ENCODE data around the gene PROZ. TPM values are rescaled to one million over a fixed set of nuclear protein-coding genes. Genes with fewer than 3 reads are reported as not detected.

The PROZ gene
- total and polyA plus RNA-seq, 2 of the 13 experiments (the other 11 are each of a cell fraction or from before 2014, with no cell fraction given): 5.6 to 22.5 TPM

DNA sequence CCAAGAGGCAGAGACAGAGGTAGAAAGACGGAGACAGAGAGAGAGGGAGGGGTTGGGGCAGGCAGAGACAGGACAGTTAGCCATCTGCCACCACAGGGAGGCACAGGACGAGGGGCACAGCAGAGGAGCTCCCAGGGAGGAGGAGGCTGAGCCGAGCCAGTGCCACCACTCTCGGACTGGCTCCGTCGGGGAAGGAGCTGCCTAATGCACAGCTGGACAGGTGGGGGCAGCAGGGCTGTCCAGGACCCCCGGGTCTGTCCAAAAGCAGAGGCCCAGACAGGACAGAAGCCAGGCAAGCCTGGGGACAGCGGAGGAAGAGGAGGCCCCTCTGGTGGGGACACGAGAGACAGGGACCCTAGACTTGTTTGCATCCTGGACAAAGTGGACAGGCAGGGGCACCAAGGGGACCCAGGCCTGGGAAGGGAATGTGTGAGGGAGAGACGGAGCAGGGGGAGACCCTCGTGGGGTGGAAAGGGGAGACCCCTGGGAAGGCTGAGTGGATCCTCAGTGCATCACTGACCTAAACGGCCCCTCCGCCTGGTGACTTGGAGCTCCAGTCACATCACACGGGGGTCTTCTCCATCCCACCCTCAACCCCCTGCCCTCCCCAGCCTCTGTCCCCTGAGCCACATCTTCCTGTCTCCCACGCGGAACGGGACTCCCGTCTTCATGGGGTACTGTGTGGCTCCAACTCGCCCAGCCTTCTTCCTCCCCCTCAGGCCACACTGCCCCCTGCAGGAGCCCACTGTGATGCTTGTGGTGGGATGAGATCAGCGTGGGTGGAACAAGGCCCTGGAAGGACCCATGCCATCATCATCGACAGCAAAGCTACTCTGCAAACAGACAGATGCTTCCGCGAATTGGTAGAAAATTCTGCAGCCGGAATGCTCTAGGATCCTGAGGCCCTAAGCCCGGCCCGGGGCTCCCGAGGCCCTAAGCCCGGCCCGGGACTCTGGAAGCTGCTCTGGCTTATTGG is 34.9 kb upstream of the PROZ start:
- peak overlapping the region; percentile 70 to 92 (median 76) for H3K4me3 ChIP-seq (replicated peaks in 1 of 3; ENCODE audit: insufficient read depth in 1 of 3, low read depth in 2 of 3, low read length in 3 of 3)
- peak overlapping the region; percentile 83 for H3K27ac ChIP-seq (ENCODE audit: extremely low read length, insufficient read depth, low read length)
- no peaks in the 10 kb centered on the region; a peak in 1 of 5 replicates for H3K27me3 ChIP-seq (ENCODE audit: control insufficient read depth in 1 of 2, insufficient read depth in 2 of 2, low read length in 2 of 2)
- 10% methylated on average over 15 of the region's 29 CpGs for WGBS (ENCODE audit: low lambda C conversion rate)
- H3K79me2 ChIP-seq (ENCODE audit: insufficient read depth, low read length): peaks cover 28% of the 10 kb centered on the region
- ATAC-seq (peak; percentile 52), FAIRE-seq (no peak), DNase-seq (ENCODE audit: low spot score) (peak; percentile 52)
- H3K9me3 ChIP-seq (ENCODE audit: low read length): no peaks in the 10 kb centered on the region
- ChIA-PET CTCF (ENCODE audit: low intra/inter-chr PET ratio, low total read pairs) (interaction anchor here (2.5 kb wide), 1 partner anchor 89 kb away, joined by 15 read pairs; no protein-coding TSS in a partner anchor), POLR2A (interaction anchor here (0.6 to 3.6 kb wide), 22 partner anchors 9 to 181 kb away, joined by 3 to 71 read pairs (median 4); partner anchors contain the start of genes CUL4A, F7 and PCID2)
- peak overlapping the region; percentile 86 for H3K4me2 ChIP-seq (ENCODE audit: low read depth, low read length)
- peaks cover 4% of the 10 kb centered on the region; the same call in 1 of the 2 replicates for H4K20me1 ChIP-seq (ENCODE audit: insufficient read depth, low read length)
- peaks cover 43% of the 10 kb centered on the region for H3K4me1 ChIP-seq (ENCODE audit: insufficient read depth, low read length)
- in situ Hi-C loops (cut with HindIII; ENCODE audit: extremely low pct_ligation_motif_present, low pct_unique_long_range_greater_than_20kb) (loop anchor here (5.0 kb wide), 1 partner anchor 86 kb away; no protein-coding TSS in a partner anchor), intact Hi-C loops (cut with micrococcal nuclease; ENCODE audit: unreplicated experiment) (loop anchor here (1.0 to 5.0 kb wide), 6 partner anchors 19 to 181 kb away; partner anchors contain the start of genes CUL4A, F7 and PCID2)
- H2AFZ ChIP-seq (ENCODE audit: low read length): no peak overlapping the region
- BruUV-seq (replicated peaks): no TSS peak
- H3K9ac ChIP-seq (ENCODE audit: insufficient read depth, low read depth, low read length): peak overlapping the region; percentile 79
- peaks cover 0 to 1% of the 10 kb centered on the region in 2 experiments; a peak in 2 of 5 replicates for H3K36me3 ChIP-seq (replicated peaks in 1 of 2; ENCODE audit: control insufficient read depth in 1 of 2, insufficient read depth in 2 of 2, low read length in 2 of 2)
- TF ChIP-seq ZNF782 (CRISPR knock-in tag; IDR thresholded peaks at IDR 0.05; ENCODE audit: borderline replicate concordance) (0 out of 2 replicates have a peak, but pooled peaks have one; percentile 10), KDM2A (CRISPR knock-in tag; IDR thresholded peaks at IDR 0.05; ENCODE audit: borderline replicate concordance, low read depth) (0 out of 2 replicates have a peak, but pooled peaks have one; percentile 41), ZFX (CRISPR knock-in tag; IDR thresholded peaks at IDR 0.05; ENCODE audit: low read depth) (peak; percentile 57), ZNF546 (CRISPR knock-in tag; conservative IDR thresholded peaks at IDR 0.05) (0 out of 2 replicates have a peak, but pooled peaks have one; percentile 49), RBFOX2 (IDR thresholded peaks at IDR 0.05; ENCODE audit: low read depth, low read length) (peak; percentile 10; the same call in 1 of the 2 replicates), STAG1 (CRISPR knock-in tag; IDR thresholded peaks at IDR 0.05) (peak; percentile 72), ZFAT (CRISPR knock-in tag; conservative IDR thresholded peaks at IDR 0.05) (no peak), SMAD3 (CRISPR knock-in tag; IDR thresholded peaks at IDR 0.05) (no peak), ZBTB7A (CRISPR knock-in tag; IDR thresholded peaks at IDR 0.05) (peak; percentile 44; the same call in 1 of the 2 replicates), RFXAP (CRISPR knock-in tag; IDR thresholded peaks at IDR 0.05; ENCODE audit: borderline replicate concordance) (no peak)
- TF ChIP-seq, protein P1, sequence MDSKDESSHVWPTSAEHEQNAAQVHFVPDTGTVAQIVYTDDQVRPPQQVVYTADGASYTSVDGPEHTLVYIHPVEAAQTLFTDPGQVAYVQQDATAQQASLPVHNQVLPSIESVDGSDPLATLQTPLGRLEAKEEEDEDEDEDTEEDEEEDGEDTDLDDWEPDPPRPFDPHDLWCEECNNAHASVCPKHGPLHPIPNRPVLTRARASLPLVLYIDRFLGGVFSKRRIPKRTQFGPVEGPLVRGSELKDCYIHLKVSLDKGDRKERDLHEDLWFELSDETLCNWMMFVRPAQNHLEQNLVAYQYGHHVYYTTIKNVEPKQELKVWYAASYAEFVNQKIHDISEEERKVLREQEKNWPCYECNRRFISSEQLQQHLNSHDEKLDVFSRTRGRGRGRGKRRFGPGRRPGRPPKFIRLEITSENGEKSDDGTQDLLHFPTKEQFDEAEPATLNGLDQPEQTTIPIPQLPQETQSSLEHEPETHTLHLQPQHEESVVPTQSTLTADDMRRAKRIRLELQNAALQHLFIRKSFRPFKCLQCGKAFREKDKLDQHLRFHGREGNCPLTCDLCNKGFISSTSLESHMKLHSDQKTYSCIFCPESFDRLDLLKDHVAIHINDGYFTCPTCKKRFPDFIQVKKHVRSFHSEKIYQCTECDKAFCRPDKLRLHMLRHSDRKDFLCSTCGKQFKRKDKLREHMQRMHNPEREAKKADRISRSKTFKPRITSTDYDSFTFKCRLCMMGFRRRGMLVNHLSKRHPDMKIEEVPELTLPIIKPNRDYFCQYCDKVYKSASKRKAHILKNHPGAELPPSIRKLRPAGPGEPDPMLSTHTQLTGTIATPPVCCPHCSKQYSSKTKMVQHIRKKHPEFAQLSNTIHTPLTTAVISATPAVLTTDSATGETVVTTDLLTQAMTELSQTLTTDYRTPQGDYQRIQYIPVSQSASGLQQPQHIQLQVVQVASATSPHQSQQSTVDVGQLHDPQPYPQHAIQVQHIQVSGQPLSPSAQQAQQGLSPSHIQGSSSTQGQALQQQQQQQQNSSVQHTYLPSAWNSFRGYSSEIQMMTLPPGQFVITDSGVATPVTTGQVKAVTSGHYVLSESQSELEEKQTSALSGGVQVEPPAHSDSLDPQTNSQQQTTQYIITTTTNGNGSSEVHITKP (CRISPR knock-in tag; IDR thresholded peaks at IDR 0.05; ENCODE audit: low read depth): no peak
- TF ChIP-seq, protein P2, sequence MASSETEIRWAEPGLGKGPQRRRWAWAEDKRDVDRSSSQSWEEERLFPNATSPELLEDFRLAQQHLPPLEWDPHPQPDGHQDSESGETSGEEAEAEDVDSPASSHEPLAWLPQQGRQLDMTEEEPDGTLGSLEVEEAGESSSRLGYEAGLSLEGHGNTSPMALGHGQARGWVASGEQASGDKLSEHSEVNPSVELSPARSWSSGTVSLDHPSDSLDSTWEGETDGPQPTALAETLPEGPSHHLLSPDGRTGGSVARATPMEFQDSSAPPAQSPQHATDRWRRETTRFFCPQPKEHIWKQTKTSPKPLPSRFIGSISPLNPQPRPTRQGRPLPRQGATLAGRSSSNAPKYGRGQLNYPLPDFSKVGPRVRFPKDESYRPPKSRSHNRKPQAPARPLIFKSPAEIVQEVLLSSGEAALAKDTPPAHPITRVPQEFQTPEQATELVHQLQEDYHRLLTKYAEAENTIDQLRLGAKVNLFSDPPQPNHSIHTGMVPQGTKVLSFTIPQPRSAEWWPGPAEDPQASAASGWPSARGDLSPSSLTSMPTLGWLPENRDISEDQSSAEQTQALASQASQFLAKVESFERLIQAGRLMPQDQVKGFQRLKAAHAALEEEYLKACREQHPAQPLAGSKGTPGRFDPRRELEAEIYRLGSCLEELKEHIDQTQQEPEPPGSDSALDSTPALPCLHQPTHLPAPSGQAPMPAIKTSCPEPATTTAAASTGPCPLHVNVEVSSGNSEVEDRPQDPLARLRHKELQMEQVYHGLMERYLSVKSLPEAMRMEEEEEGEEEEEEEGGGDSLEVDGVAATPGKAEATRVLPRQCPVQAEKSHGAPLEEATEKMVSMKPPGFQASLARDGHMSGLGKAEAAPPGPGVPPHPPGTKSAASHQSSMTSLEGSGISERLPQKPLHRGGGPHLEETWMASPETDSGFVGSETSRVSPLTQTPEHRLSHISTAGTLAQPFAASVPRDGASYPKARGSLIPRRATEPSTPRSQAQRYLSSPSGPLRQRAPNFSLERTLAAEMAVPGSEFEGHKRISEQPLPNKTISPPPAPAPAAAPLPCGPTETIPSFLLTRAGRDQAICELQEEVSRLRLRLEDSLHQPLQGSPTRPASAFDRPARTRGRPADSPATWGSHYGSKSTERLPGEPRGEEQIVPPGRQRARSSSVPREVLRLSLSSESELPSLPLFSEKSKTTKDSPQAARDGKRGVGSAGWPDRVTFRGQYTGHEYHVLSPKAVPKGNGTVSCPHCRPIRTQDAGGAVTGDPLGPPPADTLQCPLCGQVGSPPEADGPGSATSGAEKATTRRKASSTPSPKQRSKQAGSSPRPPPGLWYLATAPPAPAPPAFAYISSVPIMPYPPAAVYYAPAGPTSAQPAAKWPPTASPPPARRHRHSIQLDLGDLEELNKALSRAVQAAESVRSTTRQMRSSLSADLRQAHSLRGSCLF (CRISPR knock-in tag; IDR thresholded peaks at IDR 0.05; ENCODE audit: borderline replicate concordance): no peak
- TF ChIP-seq, protein P3, sequence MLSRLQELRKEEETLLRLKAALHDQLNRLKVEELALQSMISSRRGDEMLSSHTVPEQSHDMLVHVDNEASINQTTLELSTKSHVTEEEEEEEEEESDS (CRISPR knock-in tag; IDR thresholded peaks at IDR 0.05; ENCODE audit: borderline replicate concordance): no peak

Measured in HepG2 (cell line).